ENCODE results near the gene RTF2. TPM values are rescaled to one million over a fixed set of nuclear protein-coding genes. Genes with fewer than 3 reads are reported as not detected.

Gene RTF2
- total RNA-seq, 1 donor from 2014 or later: 81.4 TPM

DNA sequence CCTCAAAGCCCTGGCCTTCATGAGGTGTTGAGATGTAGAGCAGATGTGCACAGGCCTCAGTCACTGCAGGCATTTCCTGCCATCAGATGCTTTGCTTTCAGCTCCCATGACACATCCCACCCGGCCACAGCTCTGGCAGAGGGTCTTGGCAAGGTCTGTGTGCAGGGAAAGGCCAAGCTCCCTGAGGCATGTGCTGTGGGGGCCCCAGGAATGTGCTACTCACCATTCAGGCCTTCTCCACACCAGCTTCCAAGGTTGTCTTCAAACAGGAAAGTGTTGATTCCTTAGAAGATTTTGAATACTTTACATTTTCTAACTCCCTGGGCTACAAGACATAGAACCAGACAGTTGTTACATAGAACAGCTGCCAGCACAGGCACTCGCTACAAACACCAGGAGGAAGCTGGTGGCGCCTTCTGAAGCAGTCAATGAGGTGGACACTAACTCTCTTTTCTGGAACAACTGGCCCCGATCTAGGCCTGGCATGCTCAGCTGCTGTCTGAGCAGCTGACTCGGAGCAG is 28.6 kb upstream of the RTF2 start:
- H3K27me3 Mint-ChIP-seq (ENCODE audit: low read depth, unreplicated experiment): no peaks in the 10 kb centered on the region
- Histone ChIP-seq H3K79me2 (ENCODE audit: insufficient read depth, low read length) (no peaks in the 10 kb centered on the region), H2AFZ (ENCODE audit: low read depth, low read length) (peak overlapping the region; percentile 19), H3K4me2 (ENCODE audit: low read length) (peak overlapping the region; percentile 64), H3K4me3 (ENCODE audit: insufficient read depth, low read depth, low read length) (no peak overlapping the region), H4K20me1 (ENCODE audit: insufficient read depth, low read length) (no peaks in the 10 kb centered on the region), H3K4me1 (ENCODE audit: insufficient read depth, low read length) (peaks cover 28% of the 10 kb centered on the region), H3K9ac (ENCODE audit: low read length) (peak overlapping the region; percentile 70), H3K36me3 (ENCODE audit: insufficient read depth, low read length) (no peaks in the 10 kb centered on the region), H3K27me3 (ENCODE audit: insufficient read depth, low read length) (no peaks in the 10 kb centered on the region), H3K27ac (ENCODE audit: low read depth, low read length) (peak overlapping the region; percentile 91), H3K9me3 (ENCODE audit: insufficient read depth, low read depth, low read length) (no peaks in the 10 kb centered on the region)
- no peaks in the 10 kb centered on the region for H3K9me3 Mint-ChIP-seq (ENCODE audit: unreplicated experiment)
- H3K27ac Mint-ChIP-seq (ENCODE audit: unreplicated experiment): peak overlapping the region; percentile 94
- H3K4me1 Mint-ChIP-seq (ENCODE audit: low read depth, unreplicated experiment): peaks cover 17% of the 10 kb centered on the region
- peak; percentile 100 for DNase-seq (ENCODE audit: low read depth)
- peaks cover 2% of the 10 kb centered on the region for H3K36me3 Mint-ChIP-seq (ENCODE audit: low read depth, unreplicated experiment)
- H3K4me3 Mint-ChIP-seq (ENCODE audit: unreplicated experiment): peak overlapping the region; percentile 68
- FAIRE-seq: peak; percentile 82
- no peak for TF ChIP-seq EZH2 (IDR thresholded peaks at IDR 0.05; ENCODE audit: insufficient read depth, low read length)
- TF ChIP-seq, protein P1, sequence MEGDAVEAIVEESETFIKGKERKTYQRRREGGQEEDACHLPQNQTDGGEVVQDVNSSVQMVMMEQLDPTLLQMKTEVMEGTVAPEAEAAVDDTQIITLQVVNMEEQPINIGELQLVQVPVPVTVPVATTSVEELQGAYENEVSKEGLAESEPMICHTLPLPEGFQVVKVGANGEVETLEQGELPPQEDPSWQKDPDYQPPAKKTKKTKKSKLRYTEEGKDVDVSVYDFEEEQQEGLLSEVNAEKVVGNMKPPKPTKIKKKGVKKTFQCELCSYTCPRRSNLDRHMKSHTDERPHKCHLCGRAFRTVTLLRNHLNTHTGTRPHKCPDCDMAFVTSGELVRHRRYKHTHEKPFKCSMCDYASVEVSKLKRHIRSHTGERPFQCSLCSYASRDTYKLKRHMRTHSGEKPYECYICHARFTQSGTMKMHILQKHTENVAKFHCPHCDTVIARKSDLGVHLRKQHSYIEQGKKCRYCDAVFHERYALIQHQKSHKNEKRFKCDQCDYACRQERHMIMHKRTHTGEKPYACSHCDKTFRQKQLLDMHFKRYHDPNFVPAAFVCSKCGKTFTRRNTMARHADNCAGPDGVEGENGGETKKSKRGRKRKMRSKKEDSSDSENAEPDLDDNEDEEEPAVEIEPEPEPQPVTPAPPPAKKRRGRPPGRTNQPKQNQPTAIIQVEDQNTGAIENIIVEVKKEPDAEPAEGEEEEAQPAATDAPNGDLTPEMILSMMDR (IDR thresholded peaks at IDR 0.05; ENCODE audit: insufficient read depth, low read depth, low read length): no peak

DNA sequence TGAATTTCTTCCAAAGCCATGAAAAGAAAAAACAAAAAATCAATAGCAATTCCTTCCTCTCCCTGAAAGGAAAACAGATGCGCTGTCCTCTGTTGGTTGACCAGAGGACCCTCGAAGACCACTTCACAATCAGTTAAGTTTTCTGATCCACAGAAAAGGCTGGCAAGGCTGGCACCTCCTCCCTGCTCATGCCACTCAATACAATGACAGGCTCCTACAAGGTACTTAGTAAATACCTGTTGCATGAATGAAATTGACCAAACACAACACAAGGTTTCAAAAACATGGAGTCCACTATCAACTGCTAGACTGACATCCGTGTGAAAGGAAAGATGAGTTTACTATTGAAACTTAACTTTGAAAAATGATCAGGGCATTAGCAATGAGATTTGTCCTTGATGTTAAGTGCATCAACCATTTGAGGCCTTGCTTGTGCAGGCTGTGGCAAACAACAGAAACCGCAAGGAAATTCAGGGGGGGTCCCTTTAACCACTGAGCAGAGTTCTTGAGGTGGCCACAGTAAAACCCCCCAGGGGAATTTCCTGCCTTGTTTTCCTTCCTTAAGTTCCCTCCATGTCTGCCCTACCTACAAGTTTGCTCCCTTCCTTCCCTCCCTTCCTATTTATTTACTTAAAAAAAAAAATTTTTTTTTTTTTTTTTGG is 27.9 kb upstream of the RTF2 start:
- peak overlapping the region; percentile 64 for H3K4me2 ChIP-seq (ENCODE audit: low read length)
- peak overlapping the region; percentile 70 for H3K9ac ChIP-seq (ENCODE audit: low read length)
- H3K4me1 ChIP-seq (ENCODE audit: insufficient read depth, low read length): peaks cover 28% of the 10 kb centered on the region
- H3K27ac Mint-ChIP-seq (ENCODE audit: unreplicated experiment): peak overlapping the region; percentile 94
- H3K79me2 ChIP-seq (ENCODE audit: insufficient read depth, low read length): no peaks in the 10 kb centered on the region
- H3K4me3 ChIP-seq (ENCODE audit: insufficient read depth, low read depth, low read length): no peak overlapping the region
- peak overlapping the region; percentile 68 for H3K4me3 Mint-ChIP-seq (ENCODE audit: unreplicated experiment)
- H4K20me1 ChIP-seq (ENCODE audit: insufficient read depth, low read length): no peaks in the 10 kb centered on the region
- H2AFZ ChIP-seq (ENCODE audit: low read depth, low read length): no peak overlapping the region
- no peak for FAIRE-seq
- peaks cover 5% of the 10 kb centered on the region for H3K27me3 Mint-ChIP-seq (ENCODE audit: low read depth, unreplicated experiment)
- TF ChIP-seq, protein P1 (IDR thresholded peaks at IDR 0.05; ENCODE audit: insufficient read depth, low read depth, low read length): no peak
- no peak for TF ChIP-seq EZH2 (IDR thresholded peaks at IDR 0.05; ENCODE audit: insufficient read depth, low read length)
- peaks cover 17% of the 10 kb centered on the region for H3K4me1 Mint-ChIP-seq (ENCODE audit: low read depth, unreplicated experiment)
- no peaks in the 10 kb centered on the region for H3K36me3 ChIP-seq (ENCODE audit: insufficient read depth, low read length)
- peaks cover 2% of the 10 kb centered on the region for H3K36me3 Mint-ChIP-seq (ENCODE audit: low read depth, unreplicated experiment)
- H3K27ac ChIP-seq (ENCODE audit: low read depth, low read length): peak overlapping the region; percentile 91
- no peaks in the 10 kb centered on the region for H3K9me3 ChIP-seq (ENCODE audit: insufficient read depth, low read depth, low read length)
- DNase-seq (ENCODE audit: low read depth): peak; percentile 27
- H3K27me3 ChIP-seq (ENCODE audit: insufficient read depth, low read length): no peaks in the 10 kb centered on the region
- H3K9me3 Mint-ChIP-seq (ENCODE audit: unreplicated experiment): no peaks in the 10 kb centered on the region
